DMS114 treated with DMSO at 0.1 percent for 48 hours (cell line): ENCODE measurements around the gene VMA21.
A peak's percentile ranks its signal among the peaks of the same experiment; 100 is the strongest.

Experiments used
- DNase-seq: peaks from one replicate; lab custom pipeline; 2025; ENCODE audit not compliant: unreplicated experiment; lab: John Stamatoyannopoulos, UW

Gene VMA21, protein sequence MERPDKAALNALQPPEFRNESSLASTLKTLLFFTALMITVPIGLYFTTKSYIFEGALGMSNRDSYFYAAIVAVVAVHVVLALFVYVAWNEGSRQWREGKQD

DNA sequence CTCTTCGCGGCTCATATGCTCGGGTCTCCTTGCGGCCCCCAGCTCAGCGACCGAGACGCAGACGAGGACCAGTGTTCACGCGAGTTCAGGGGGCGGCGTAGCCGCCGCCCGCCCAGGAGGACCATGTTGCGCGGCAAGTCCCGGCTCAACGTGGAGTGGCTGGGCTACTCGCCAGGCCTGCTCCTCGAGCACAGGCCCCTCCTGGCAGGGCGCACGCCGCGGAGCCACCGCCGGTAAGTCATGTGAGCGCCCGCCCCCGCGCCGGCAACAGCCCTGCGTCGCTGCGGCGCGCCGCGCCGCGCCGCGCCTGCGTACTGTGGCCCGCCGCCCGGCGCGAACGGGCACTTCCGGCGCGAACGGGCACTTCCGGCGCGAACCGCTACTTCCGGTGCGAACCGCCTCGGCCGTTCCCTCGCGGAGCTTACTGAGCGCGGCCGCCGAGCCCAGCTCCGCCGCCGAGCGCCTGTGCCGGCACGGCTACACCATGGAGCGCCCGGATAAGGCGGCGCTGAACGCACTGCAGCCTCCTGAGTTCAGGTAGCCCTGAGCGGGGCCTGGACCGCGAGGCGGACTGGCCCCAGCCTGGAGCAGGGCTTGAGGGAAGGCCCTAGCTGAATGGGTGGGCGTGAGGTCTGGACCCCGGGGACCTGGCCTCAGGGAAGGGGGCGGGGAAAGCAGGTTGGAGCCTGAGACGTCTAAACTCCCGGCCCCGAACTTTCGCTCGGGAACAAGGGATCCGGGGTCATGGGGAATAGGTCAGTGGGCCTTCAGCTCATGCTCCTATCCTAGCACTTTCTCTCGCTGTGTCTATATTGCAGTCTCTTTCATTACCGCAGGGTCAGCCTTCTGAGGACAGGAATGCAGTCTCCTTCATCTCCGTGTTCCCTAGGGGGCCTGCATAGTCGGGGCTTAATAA, at the start of gene VMA21:
Gene VMA21 (plus strand): TSS at position 382 of the 916 bp plus-strand sequence. CDS start 103 bp downstream, at position 485.
- peak; percentile 18 for DNase-seq

DNA sequence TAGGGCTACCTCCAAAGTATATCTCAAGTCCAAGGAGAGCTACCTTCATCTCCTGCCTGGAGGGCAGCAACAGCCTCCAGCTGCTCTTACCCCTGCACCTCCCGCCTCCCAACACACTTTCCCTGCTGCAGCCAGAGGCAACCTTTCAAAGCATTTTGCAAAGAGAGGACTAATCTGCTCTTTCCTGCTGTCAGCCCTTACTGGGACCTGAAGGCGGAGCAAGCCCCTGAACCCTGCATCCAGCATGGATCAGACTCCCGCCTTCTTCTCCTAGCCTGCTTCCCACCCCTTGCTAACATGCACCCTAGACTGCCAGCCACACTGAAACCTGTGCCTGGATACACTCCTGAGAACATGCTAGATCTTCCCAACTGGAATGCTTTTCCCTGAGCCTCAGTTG, 37.7 kb upstream of the VMA21 start:
- no peak for DNase-seq

DNA sequence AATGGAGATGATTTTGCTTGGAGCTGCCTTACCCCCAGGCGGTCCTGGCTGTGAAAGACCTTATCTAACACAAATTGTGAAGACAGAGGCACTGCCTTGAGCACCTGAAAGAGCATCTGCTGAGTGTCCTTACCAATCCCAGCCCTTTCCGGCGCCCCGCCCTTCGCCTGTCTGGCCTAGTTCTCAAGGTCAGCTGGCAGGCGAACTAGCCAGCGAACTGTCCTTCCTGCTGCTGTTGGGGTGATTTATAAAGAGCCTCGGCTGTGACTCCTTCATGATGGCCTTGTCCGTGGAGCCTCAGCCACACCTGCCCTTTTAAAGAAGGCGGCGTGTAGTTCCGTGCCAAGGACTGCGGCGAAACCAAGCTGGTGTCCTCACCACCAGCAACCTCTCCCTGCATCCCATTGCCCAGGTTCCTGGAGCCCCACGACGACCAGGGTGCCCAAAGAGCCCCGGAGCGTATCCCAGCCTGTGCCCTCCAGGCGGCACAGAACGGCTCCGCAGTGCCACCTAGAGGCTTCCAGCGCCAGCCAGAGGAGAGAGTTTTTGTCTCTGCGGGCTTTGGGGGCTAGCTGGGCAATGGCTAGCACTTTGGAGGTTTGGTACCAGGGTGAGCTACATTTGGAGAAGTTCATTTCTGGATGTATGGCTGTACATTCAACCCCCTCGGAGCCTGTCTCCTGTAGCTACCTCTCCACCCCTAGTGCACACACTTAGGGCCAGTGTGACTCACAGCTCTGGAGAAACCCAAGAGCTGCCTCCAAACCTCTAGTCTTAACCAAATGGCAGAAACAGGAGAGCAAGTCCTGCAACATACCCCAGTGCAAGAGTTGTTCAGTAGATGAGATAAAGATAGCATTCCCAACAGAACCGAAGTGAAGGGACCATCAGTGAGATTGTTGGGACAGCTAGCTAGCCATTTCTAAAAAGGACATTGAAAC, 36.8 kb upstream of the VMA21 start:
- DNase-seq: peak; percentile 0

DNA sequence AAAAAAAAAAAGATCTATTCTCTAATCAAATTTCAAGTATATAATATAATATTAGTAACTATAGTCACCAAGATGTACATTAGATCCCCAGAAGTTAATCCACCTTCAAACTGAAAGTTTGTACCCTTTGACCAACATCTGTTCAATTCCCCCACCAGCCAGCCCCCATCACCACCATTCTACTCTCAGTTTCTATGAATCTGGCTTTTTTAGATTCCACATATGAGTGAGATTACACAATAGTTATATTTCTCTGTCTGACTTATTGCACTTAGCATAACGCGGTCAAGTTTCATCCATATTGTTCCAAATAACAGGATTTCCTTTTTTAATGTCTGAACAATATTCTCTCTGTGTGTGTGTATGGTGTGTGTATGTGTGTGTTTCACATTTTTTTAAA, 33.7 kb upstream of the VMA21 start:
- DNase-seq: no peak

DNA sequence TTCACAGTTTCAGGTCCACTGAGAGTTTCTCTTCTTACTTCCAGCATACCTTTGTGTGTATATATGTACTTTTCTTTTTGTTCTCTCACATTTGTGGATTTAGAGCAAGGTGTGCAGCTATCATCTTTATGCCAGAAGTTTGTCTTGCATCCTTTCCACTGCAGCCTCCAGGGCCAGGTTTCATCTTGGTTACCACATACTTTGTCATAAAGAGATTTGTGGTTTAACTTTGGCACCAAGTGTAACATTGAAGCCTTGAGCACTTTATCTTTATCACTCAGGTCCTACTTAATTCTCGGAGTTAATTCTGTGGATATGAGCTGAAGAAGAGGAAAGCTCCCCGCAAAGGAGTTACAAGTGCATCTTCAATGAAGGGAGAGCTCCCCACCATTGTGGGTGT, 31.4 kb upstream of the VMA21 start:
- no peak for DNase-seq

DNA sequence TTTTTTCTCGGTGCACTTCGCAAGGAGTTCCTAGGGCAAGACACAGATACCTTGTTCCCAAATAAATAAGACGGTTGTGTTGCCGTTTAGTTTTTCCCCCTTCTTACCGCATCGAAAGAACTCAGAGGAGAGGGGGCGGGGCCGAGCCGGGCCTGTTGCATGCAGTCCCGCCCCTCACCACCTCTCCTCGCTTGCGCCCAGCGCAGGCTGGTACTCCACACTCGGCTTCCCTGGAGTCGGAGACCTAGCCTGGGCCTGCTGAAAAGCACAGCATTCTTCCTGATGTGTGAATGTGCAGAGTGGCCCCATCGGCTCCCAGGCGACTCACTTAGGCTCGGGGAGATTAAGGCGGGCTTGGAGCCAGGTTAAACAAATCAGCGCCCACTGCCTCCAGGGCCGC, 26.1 kb upstream of the VMA21 start:
- no peak for DNase-seq

DNA sequence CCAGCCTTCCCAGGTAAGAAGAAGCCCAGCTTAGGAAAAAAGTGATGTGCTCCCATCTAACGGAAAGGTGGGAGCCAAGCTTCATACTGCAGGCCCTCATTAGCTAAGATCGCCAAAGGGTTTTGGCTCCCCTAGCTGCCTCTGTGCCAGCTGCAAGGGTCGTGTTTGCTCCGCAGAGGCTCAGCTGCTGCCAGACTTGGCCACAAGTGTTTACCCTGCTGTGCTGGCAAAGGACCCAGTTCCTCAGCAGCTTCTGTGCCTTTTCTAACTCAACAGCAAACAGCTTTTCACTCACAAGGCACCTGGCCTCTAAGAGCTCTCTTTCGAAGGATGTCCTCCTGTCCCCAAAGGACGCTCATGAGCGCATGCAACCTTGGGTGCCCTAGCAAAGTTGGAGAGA, 12.2 kb upstream of the VMA21 start:
- DNase-seq: no peak

DNA sequence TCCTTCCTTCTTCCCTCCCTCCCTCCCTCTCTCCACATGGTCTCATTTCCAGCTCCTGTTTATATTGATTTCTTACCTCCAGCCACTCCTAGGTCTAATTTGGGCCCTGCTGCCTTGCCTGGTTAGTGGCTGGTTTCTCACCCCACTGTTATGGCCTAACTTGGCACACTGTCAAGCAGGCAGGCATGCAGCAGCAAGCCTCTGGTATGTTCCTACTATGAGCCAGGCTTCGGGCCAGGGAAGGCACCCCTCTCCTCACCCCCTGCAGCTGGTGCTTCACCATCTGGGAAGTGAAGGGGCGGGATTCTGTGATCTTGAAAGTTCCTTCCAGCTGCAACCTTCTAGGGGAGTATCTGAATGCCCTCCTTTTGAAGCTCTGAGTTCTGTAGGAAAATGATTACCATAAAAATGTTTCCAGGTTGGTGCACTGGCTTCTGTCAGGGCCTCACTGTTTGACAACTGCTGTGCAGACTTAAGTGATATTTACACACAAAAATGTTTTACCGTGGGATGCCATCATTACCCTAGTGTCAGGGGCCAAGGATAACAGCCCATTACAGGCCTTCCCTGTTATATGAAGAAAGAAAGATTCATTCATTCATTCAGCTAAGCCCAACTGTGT, 10.1 kb upstream of the VMA21 start:
- no peak for DNase-seq

DNA sequence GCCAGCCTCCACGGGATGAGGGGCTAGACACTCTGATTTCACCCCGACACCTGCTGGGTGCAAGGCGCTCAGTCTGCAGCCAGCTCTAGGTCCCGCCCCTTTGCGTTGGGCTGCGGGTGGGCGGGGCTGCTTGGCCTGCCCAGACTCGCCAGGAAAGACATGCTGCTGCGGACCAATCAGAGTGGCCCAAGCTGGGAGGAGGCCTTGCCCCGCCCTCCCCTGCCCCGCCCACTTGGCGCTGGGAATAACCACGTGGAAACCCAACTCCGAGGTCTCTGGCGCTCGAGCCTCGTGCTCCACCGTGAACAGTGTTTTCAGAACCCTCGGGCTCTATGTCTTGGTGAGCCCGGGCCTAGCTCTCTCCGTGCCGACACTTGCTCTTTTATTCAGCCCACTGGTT, 5.3 kb upstream of the VMA21 start:
- no peak for DNase-seq

DNA sequence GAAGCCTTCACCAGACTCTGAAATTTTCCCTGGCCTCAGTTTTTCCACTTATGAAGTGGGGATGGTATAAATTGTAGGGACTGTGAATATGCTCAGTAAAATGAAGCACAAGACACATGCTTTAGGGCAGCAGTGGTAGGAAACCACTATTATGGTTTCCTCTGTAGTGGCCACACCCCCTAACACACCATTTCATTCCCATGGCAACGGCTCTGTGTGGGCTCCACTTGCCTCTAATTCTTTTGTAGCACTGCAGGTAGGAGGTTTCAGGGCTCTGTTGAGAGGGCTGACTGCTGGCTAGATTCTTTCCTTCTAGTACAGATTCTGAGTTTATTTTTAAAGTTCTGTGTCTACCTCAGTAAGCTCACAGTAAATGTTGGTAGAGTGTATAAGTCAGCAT, 3.5 kb upstream of the VMA21 start:
- no peak for DNase-seq

DNA sequence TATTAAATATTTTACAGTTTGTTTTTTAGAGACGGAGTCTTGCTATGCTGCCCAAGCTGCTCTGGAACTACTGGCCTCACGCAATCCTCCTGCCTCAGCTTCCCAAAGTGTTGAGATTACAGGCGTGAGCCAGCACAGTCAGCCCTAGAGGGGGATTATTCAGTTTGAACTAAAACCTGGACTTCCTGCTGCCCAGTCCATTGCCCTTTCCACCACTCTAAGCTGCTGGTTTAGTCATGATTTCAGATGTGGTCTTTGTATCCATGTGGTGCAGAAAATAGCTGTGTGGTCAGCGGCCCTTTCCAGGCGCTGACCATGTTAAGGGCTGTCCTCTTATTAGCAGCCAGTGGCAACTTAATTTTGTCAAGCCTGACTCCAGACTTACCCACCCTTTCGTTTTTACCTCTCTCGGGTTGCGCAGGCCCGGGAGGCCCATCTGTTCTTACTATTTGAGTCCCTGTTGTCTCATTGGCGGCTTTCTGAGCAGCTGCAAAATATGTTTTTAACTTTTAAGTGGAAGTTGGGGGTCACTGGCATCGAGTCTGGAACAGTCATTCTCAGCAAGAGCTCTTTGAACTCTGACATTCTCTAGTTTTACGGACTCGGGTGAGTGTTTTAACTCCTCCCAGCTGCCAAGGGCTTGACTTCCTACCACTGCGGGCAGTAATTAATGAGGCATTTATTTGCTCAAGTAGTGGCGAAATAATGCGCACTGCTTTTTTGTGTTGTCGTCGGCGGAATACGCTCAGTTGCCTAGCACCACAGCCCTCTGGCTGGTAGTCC, 773 bp upstream of the VMA21 start:
- no peak for DNase-seq

DNA sequence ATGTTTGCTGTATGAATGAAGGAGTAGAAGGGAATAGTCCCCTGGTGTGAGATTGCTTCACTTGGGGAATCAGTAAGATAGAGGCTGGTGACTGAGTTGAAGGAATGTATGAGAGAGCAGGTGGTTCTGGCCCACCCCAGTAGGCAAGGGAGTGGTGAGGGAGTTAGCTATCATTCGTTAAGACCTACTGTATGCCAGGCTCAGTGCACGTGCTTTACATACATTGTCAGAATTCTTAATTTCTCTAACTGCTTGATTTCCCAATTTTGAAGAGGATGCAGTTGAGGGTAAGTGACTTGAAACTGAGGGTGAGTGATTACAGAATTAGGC, 700 bp downstream of the VMA21 start:
- no peak for DNase-seq

DNA sequence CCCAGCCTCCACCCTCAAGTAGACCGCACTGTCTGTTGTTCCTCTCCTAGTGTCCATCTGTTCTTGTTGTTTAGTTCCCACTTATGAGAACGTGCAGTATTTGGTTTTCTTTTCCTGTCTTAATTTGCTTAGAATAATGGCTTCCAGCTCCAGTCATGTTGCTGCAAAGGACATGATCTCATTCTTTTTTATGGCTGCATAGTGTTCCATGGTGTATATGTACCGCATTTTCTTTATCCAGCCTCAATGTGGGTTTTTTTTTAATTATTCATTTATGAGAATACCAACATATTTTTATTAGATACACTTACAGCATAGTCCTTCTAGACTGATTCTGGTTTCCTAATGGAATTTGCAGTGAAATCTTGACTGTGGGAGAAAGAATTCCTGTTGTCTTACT, 1.3 kb downstream of the VMA21 start:
- no peak for DNase-seq

DNA sequence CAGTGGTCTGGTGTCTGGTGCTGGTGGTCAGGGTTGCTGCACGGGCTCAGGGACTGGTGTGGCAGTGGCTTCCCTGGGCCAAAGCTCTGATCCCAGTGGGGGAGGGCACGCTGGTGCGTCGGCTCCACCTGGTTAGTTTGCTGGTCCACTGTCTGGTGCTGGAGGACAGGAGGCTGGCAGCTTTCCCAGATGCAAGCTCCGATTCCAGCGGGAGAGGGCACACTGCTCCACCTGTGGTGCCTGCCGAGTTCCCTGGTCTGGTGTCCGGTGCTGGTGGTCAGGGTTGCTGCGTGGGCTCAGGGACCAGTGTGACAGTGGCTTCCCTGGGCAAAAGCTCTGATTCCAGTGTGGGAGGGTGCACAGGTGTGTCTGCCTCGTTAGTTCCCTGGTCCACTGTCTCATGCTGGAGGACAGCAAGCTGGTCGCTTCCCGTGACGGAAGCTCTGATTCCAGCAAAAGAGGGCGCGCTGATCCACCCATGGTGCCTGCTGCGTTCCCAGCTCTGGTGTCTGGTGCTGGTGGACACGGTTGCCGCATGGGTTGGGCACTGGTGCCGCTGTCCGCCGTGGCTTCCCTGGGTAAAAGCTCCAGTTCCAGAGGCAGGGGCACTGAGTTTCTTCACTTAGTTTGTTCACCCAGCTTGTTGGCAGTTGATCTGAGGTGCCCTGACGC, 5.8 kb downstream of the VMA21 start:
- DNase-seq: no peak

DNA sequence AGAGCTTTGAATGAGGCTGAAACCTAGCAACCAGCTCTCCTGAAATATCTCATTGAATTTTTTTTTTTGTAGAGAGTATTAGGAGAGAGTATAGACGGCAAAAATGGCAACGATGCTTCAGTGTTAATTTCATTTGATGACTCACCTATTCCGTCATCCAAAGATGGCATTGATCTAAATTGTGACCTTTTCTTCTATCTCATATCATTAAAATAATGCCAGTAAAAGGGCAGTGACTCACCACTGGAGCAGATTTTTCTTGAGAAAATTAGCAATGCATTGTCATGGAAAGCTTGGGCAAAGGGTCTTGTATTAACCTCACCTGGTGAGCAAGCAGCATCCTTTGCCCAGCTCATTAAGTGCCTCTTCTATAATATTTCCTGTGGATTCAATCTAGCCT, 19.6 kb downstream of the VMA21 start:
- DNase-seq: no peak

DNA sequence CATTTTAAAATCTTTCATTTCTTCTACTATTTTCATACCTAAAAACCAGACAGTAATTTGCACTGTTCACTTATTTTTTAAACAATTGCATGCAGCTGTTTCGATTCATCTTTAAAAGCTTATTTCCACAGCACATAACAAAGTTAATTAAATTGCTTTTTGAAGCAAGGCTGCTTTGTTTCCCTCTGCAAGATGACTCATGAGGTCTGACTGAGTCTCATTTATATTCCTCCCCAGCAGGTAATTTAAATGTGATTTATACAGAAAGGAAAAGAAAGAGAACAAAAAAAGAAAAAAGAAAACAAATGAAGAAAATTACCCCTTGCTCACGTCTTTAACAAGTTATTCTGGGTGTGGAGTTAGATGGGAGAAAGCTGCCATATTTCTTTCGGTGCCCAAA, 22.8 kb downstream of the VMA21 start:
- DNase-seq: no peak

DNA sequence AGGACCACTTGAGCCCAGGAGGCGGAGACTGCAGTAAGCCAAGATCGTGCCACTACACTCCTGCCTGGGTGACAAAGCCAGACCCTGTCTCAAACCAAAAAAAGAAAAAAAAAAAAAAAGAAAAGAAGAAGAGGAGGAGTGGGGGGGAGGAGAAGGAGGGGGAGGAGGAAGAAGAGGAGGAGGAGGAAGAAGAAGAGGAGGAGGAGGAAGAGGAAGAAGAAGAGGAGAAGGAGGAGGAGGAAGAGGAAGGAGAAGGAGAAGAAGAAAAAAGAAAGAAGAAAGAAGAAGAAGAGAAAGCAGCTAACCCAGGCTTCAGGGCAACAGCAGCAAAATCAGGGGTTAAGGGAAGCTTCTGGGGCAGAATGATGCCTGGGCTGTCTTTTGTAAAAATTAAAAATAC, 27.5 kb downstream of the VMA21 start:
- no peak for DNase-seq

DNA sequence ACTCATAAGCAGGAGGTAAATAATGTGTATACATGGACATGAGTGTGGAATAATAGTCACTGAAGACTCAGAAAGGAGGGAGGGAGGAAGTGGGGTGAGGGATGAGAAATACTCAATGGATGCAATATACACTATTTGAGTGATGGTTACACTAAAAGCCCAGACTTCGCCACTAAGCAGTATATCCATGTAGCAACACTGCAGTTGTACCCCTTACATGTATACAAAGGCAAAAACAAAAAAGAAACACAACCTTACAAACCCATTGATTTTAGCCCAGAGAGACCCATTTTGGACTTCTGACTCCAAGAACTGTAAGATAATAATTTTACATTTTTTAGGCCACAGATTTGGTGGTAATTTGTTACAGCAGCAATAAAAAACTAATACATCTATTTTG, 51.5 kb downstream of the VMA21 start:
- DNase-seq: no peak

DNA sequence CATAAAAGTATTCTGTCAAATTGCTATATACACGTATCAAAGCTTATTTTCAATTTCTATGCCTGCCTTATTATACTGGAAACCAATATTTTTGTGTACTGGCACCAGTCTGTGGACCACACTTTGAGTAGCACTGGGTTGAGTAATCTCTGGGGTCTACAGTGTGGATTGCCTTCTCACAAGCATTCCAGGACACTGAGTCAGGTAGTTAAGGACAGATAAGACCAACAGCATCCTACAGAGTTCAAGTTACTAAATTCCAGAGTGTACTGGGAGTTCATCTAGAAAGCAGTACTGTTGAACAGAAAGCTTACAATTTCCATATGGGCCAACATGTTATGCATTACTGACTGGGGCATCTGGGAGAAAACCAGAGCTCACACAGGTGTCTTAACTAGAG, 61.8 kb downstream of the VMA21 start:
- no peak for DNase-seq
